ENCODE measurements around the gene C3orf20.

DNA sequence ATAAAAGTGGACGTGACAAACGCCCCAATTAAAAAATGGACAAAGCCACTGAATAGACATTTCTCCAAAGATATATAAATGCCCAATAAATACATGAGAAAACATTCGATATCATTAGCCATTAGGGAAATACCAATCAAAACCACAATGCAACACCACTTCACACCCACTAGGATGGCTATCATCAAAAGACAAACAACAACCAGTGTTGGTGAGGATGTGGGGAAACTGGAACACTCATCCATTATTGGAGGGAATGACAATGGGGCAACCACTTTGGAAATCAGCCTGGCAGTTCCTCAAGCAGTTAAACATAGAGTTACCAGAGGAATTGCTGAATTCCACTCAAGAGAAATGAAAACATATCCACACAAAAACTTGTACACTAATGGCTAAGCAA is 111.4 kb downstream of the C3orf20 start:
- TF ChIP-seq, protein P1, sequence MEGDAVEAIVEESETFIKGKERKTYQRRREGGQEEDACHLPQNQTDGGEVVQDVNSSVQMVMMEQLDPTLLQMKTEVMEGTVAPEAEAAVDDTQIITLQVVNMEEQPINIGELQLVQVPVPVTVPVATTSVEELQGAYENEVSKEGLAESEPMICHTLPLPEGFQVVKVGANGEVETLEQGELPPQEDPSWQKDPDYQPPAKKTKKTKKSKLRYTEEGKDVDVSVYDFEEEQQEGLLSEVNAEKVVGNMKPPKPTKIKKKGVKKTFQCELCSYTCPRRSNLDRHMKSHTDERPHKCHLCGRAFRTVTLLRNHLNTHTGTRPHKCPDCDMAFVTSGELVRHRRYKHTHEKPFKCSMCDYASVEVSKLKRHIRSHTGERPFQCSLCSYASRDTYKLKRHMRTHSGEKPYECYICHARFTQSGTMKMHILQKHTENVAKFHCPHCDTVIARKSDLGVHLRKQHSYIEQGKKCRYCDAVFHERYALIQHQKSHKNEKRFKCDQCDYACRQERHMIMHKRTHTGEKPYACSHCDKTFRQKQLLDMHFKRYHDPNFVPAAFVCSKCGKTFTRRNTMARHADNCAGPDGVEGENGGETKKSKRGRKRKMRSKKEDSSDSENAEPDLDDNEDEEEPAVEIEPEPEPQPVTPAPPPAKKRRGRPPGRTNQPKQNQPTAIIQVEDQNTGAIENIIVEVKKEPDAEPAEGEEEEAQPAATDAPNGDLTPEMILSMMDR (IDR thresholded peaks at IDR 0.05; ENCODE audit: low read length): no peak
- no peak for TF ChIP-seq EZH2 (IDR thresholded peaks at IDR 0.05; ENCODE audit: borderline replicate concordance, low read length)

All from OCI-LY1 (cell line).